HG03097 (cell line): ENCODE data around the gene TM4SF1.

Experiments
- ATAC-seq: cut with Tn5 transposase; IDR thresholded peaks from one replicate; pipeline ENCODE4 v1.9.1; 2021; ENCODE audit not compliant: unreplicated experiment, low FRiP score

Gene TM4SF1

GRCh38 chr3:149375501-149376196 lies 1.8 kb downstream of the TM4SF1 start:
- ATAC-seq, result no peak

- no peak for ATAC-seq
Observed at GRCh38 chr3:149374793-149375500, 2.5 kb downstream of the TM4SF1 start.

GRCh38 chr3:149374391-149374790 lies 3.1 kb downstream of the TM4SF1 start:
- ATAC-seq, result no peak

GRCh38 chr3:149373235-149374125 lies 4.0 kb downstream of the TM4SF1 start:
- ATAC-seq, result no peak

GRCh38 chr3:149371723-149372114 lies 5.7 kb downstream of the TM4SF1 start:
- ATAC-seq, result no peak

GRCh38 chr3:149371001-149371722 lies 6.3 kb downstream of the TM4SF1 start:
- no peak for ATAC-seq

- ATAC-seq, result no peak
Observed at GRCh38 chr3:149369991-149370866, 7.2 kb downstream of the TM4SF1 start.

GRCh38 chr3:149368674-149369497 lies 8.6 kb downstream of the TM4SF1 start:
- no peak for ATAC-seq

- ATAC-seq, result no peak
Observed at GRCh38 chr3:149368201-149368673, 9.2 kb downstream of the TM4SF1 start.

GRCh38 chr3:149366941-149367840 lies 10.3 kb downstream of the TM4SF1 start:
- ATAC-seq, result no peak

GRCh38 chr3:149366031-149366430 lies 11.4 kb downstream of the TM4SF1 start:
- ATAC-seq, result no peak

- no peak for ATAC-seq
Observed at GRCh38 chr3:149364624-149365023, 12.8 kb downstream of the TM4SF1 start.

- no peak for ATAC-seq
Observed at GRCh38 chr3:149363053-149363452, 14.4 kb downstream of the TM4SF1 start.

- ATAC-seq, result no peak
Observed at GRCh38 chr3:149362366-149362765, 15.1 kb downstream of the TM4SF1 start.

- no peak for ATAC-seq
Observed at GRCh38 chr3:149356630-149357029, 20.8 kb downstream of the TM4SF1 start.

- ATAC-seq, result no peak
Observed at GRCh38 chr3:149356044-149356592, 21.3 kb downstream of the TM4SF1 start.

- ATAC-seq, result no peak
Observed at GRCh38 chr3:149353581-149354184, 23.8 kb downstream of the TM4SF1 start.
